Measurements from ENCODE around the gene AGPAT1.

Gene AGPAT1

GRCh38 chr6:32127409-32127716 lies 48.5 kb downstream of the AGPAT1 start:
- TF ChIP-seq GATA1 (IDR thresholded peaks at IDR 0.05; ENCODE audit: low read depth, low read length), result no peak
- TF ChIP-seq POLR2A (IDR thresholded peaks at IDR 0.05; ENCODE audit: low read length), result no peak
- no peak for DNase-seq

GRCh38 chr6:32126880-32127279 lies 49.0 kb downstream of the AGPAT1 start:
- no peak for DNase-seq
- no peak for TF ChIP-seq GATA1 (IDR thresholded peaks at IDR 0.05; ENCODE audit: low read depth, low read length)
- TF ChIP-seq POLR2A (IDR thresholded peaks at IDR 0.05; ENCODE audit: low read length), result no peak

GRCh38 chr6:32123681-32124080 lies 52.2 kb downstream of the AGPAT1 start:
- TF ChIP-seq POLR2A (IDR thresholded peaks at IDR 0.05; ENCODE audit: low read length) (no peak), GATA1 (IDR thresholded peaks at IDR 0.05; ENCODE audit: low read depth, low read length) (no peak)
- DNase-seq, result no peak

GRCh38 chr6:32120573-32121059 lies 55.3 kb downstream of the AGPAT1 start:
- DNase-seq, result no peak
- TF ChIP-seq POLR2A (IDR thresholded peaks at IDR 0.05; ENCODE audit: low read length), result no peak
- TF ChIP-seq GATA1 (IDR thresholded peaks at IDR 0.05; ENCODE audit: low read depth, low read length), result no peak

GRCh38 chr6:32118782-32119628 lies 56.9 kb downstream of the AGPAT1 start:
- DNase-seq, result peak; percentile 86 to 91
- no peak for TF ChIP-seq GATA1 (IDR thresholded peaks at IDR 0.05; ENCODE audit: low read depth, low read length)
- TF ChIP-seq POLR2A (IDR thresholded peaks at IDR 0.05; ENCODE audit: low read length), result no peak

Measured in erythroblast (primary cell).